ENCODE results near the gene RNU4-1.

Gene RNU4-1

GRCh38 chr12:120290609-120291305 lies 2.3 kb downstream of the RNU4-1 start:
- Histone ChIP-seq H3K27ac (ENCODE audit: low read length) (no peak overlapping the region), H3K4me1 (ENCODE audit: control insufficient read depth, insufficient read depth, low read length) (peaks cover 2% of the 10 kb centered on the region; the same call in 1 of the 2 replicates), H3K27me3 (ENCODE audit: control insufficient read depth, insufficient read depth, low read length) (no peaks in the 10 kb centered on the region), H3K36me3 (ENCODE audit: control insufficient read depth, insufficient read depth, low read length) (no peaks in the 10 kb centered on the region), H3K9me3 (ENCODE audit: control insufficient read depth, insufficient read depth, low read length) (no peaks in the 10 kb centered on the region), H3K4me3 (ENCODE audit: low read length) (no peak overlapping the region)
- no CpG with 5 or more reads among the region's 22 CpGs for WGBS (ENCODE audit: insufficient coverage, insufficient read length)
- no peak for DNase-seq (ENCODE audit: low read depth, low spot score)

- Histone ChIP-seq H3K9me3 (ENCODE audit: control insufficient read depth, insufficient read depth, low read length) (no peaks in the 10 kb centered on the region), H3K36me3 (ENCODE audit: control insufficient read depth, insufficient read depth, low read length) (no peaks in the 10 kb centered on the region), H3K4me3 (ENCODE audit: low read length) (no peak overlapping the region), H3K27ac (ENCODE audit: low read length) (no peak overlapping the region), H3K27me3 (ENCODE audit: control insufficient read depth, insufficient read depth, low read length) (no peaks in the 10 kb centered on the region), H3K4me1 (ENCODE audit: control insufficient read depth, insufficient read depth, low read length) (peaks cover 2% of the 10 kb centered on the region; the same call in 1 of the 2 replicates)
- no peak for DNase-seq (ENCODE audit: low read depth, low spot score)
- no CpG with 5 or more reads among the region's 12 CpGs for WGBS (ENCODE audit: insufficient coverage, insufficient read length)
These were observed 5.5 kb downstream of the RNU4-1 start for GRCh38 chr12:120287491-120287890.

- no peak overlapping the region for H3K27ac ChIP-seq (ENCODE audit: low read length)
- H3K36me3 ChIP-seq (ENCODE audit: control insufficient read depth, insufficient read depth, low read length), result no peaks in the 10 kb centered on the region
- DNase-seq (ENCODE audit: low read depth, low spot score), result no peak
- H3K4me1 ChIP-seq (ENCODE audit: control insufficient read depth, insufficient read depth, low read length), result peaks cover 2% of the 10 kb centered on the region; the same call in 1 of the 2 replicates
- no peaks in the 10 kb centered on the region for H3K9me3 ChIP-seq (ENCODE audit: control insufficient read depth, insufficient read depth, low read length)
- WGBS (ENCODE audit: insufficient coverage, insufficient read length), result no CpG with 5 or more reads among the region's 7 CpGs
- H3K4me3 ChIP-seq (ENCODE audit: low read length), result no peak overlapping the region
- H3K27me3 ChIP-seq (ENCODE audit: control insufficient read depth, insufficient read depth, low read length), result no peaks in the 10 kb centered on the region
These were observed 6.1 kb downstream of the RNU4-1 start for GRCh38 chr12:120286768-120287490.

- Histone ChIP-seq H3K4me3 (ENCODE audit: low read length) (no peak overlapping the region), H3K36me3 (ENCODE audit: control insufficient read depth, insufficient read depth, low read length) (no peaks in the 10 kb centered on the region), H3K27ac (ENCODE audit: low read length) (no peak overlapping the region), H3K9me3 (ENCODE audit: control insufficient read depth, insufficient read depth, low read length) (no peaks in the 10 kb centered on the region), H3K4me1 (ENCODE audit: control insufficient read depth, insufficient read depth, low read length) (no peaks in the 10 kb centered on the region; the same call in 1 of the 2 replicates), H3K27me3 (ENCODE audit: control insufficient read depth, insufficient read depth, low read length) (no peaks in the 10 kb centered on the region)
- no peak for DNase-seq (ENCODE audit: low read depth, low spot score)
- no CpG with 5 or more reads among the region's 3 CpGs for WGBS (ENCODE audit: insufficient coverage, insufficient read length)
These were observed 8.7 kb downstream of the RNU4-1 start for GRCh38 chr12:120284381-120284780.

GRCh38 chr12:120283318-120283717 lies 9.7 kb downstream of the RNU4-1 start:
- no peak for DNase-seq (ENCODE audit: low read depth, low spot score)
- no peaks in the 10 kb centered on the region; the same call in 1 of the 2 replicates for H3K4me1 ChIP-seq (ENCODE audit: control insufficient read depth, insufficient read depth, low read length)
- H3K27ac ChIP-seq (ENCODE audit: low read length), result no peak overlapping the region
- H3K4me3 ChIP-seq (ENCODE audit: low read length), result no peak overlapping the region
- no CpG with 5 or more reads among the region's 7 CpGs for WGBS (ENCODE audit: insufficient coverage, insufficient read length)
- no peaks in the 10 kb centered on the region for H3K27me3 ChIP-seq (ENCODE audit: control insufficient read depth, insufficient read depth, low read length)
- no peaks in the 10 kb centered on the region for H3K36me3 ChIP-seq (ENCODE audit: control insufficient read depth, insufficient read depth, low read length)
- H3K9me3 ChIP-seq (ENCODE audit: control insufficient read depth, insufficient read depth, low read length), result no peaks in the 10 kb centered on the region

GRCh38 chr12:120278137-120279069 lies 14.6 kb downstream of the RNU4-1 start:
- no peaks in the 10 kb centered on the region; the same call in 1 of the 2 replicates for H3K4me1 ChIP-seq (ENCODE audit: control insufficient read depth, insufficient read depth, low read length)
- H3K27ac ChIP-seq (ENCODE audit: low read length), result no peak overlapping the region
- no peaks in the 10 kb centered on the region for H3K9me3 ChIP-seq (ENCODE audit: control insufficient read depth, insufficient read depth, low read length)
- no peaks in the 10 kb centered on the region for H3K27me3 ChIP-seq (ENCODE audit: control insufficient read depth, insufficient read depth, low read length)
- H3K36me3 ChIP-seq (ENCODE audit: control insufficient read depth, insufficient read depth, low read length), result no peaks in the 10 kb centered on the region
- no peak for DNase-seq (ENCODE audit: low read depth, low spot score)
- WGBS (ENCODE audit: insufficient coverage, insufficient read length), result no CpG with 5 or more reads among the region's 57 CpGs
- H3K4me3 ChIP-seq (ENCODE audit: low read length), result no peak overlapping the region

GRCh38 chr12:120276734-120277133 lies 16.3 kb downstream of the RNU4-1 start:
- no peak for DNase-seq (ENCODE audit: low read depth, low spot score)
- H3K36me3 ChIP-seq (ENCODE audit: control insufficient read depth, insufficient read depth, low read length), result no peaks in the 10 kb centered on the region
- H3K4me3 ChIP-seq (ENCODE audit: low read length), result no peak overlapping the region
- no CpG with 5 or more reads among the region's 6 CpGs for WGBS (ENCODE audit: insufficient coverage, insufficient read length)
- H3K27ac ChIP-seq (ENCODE audit: low read length), result no peak overlapping the region
- H3K27me3 ChIP-seq (ENCODE audit: control insufficient read depth, insufficient read depth, low read length), result no peaks in the 10 kb centered on the region
- no peaks in the 10 kb centered on the region for H3K9me3 ChIP-seq (ENCODE audit: control insufficient read depth, insufficient read depth, low read length)
- no peaks in the 10 kb centered on the region for H3K4me1 ChIP-seq (ENCODE audit: control insufficient read depth, insufficient read depth, low read length)

GRCh38 chr12:120267736-120268135 lies 25.3 kb downstream of the RNU4-1 start:
- no CpG with 5 or more reads among the region's 4 CpGs for WGBS (ENCODE audit: insufficient coverage, insufficient read length)
- H3K27ac ChIP-seq (ENCODE audit: low read length), result no peak overlapping the region

GRCh38 chr12:120266180-120266870 lies 26.7 kb downstream of the RNU4-1 start:
- Histone ChIP-seq H3K27me3 (ENCODE audit: control insufficient read depth, insufficient read depth, low read length) (no peaks in the 10 kb centered on the region), H3K27ac (ENCODE audit: low read length) (no peak overlapping the region), H3K9me3 (ENCODE audit: control insufficient read depth, insufficient read depth, low read length) (no peaks in the 10 kb centered on the region), H3K4me1 (ENCODE audit: control insufficient read depth, insufficient read depth, low read length) (peaks cover 10% of the 10 kb centered on the region), H3K36me3 (ENCODE audit: control insufficient read depth, insufficient read depth, low read length) (0 out of 2 replicates have a peak, but pooled peaks cover 3% of the 10 kb centered on the region), H3K4me3 (ENCODE audit: low read length) (no peak overlapping the region; the same call in 1 of the 2 replicates)
- no CpG with 5 or more reads among the region's 8 CpGs for WGBS (ENCODE audit: insufficient coverage, insufficient read length)
- DNase-seq (ENCODE audit: low read depth, low spot score), result no peak

More at GRCh38 chr12:120267736-120268135, 25.3 kb downstream of the RNU4-1 start:
- Histone ChIP-seq H3K27me3 (ENCODE audit: control insufficient read depth, insufficient read depth, low read length) (no peaks in the 10 kb centered on the region), H3K9me3 (ENCODE audit: control insufficient read depth, insufficient read depth, low read length) (no peaks in the 10 kb centered on the region), H3K4me3 (ENCODE audit: low read length) (no peak overlapping the region), H3K4me1 (ENCODE audit: control insufficient read depth, insufficient read depth, low read length) (peaks cover 8% of the 10 kb centered on the region), H3K36me3 (ENCODE audit: control insufficient read depth, insufficient read depth, low read length) (0 out of 2 replicates have a peak, but pooled peaks cover 3% of the 10 kb centered on the region)
- no peak for DNase-seq (ENCODE audit: low read depth, low spot score)
